ENCODE measurements around the gene CMPK2. TPM values are rescaled to one million over a fixed set of nuclear protein-coding genes. Genes with fewer than 3 reads are reported as not detected.

The CMPK2 gene
- total RNA-seq, 2 donors from 2014 or later: 5.3 to 31.1 TPM

DNA sequence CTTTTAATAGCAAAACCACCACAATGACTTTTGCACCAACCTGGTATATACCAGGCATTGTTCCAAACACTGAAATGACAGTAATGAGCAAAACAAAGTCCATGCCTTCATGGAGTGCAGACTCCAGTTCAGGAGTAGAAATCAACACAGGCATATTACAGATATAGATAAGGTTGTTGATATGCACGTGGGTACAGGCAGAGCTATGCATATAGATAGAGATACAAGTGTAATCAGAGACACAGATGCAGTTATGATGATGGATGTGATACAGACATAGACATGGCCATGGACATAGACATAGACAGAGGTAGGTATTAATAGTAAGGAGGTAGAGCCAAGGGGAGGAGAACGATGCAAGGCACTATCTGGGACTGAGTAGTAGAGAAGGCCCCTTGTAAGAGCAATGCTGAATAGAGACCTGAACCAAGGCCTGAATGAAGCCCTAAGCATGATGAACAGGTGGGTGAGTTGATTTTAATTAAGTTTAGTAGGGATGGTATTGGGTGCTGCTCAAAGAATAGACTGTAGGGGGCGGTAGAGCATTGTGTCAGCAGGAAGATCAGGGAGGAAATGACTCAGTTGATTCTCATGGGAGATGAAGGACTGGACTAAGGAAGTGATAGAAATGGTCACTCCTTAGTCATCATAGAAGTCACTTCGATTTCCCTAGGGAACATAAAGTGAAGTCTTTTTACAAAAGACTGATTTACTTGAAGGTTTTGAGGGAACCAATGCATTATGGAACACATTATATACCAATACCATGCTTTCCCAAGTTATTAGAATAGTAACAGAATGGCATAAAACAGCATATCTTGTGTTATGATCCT is 39.4 kb downstream of the CMPK2 start:
- DNase-seq (ENCODE audit: low spot score) (no peak), ATAC-seq (ENCODE audit: insufficient number of reproducible peaks, low FRiP score, low read depth) (no peak)
- peaks cover 0 to 4% of the 10 kb centered on the region in 2 donors for H3K4me1 ChIP-seq (ENCODE audit: control insufficient read depth in 1 of 2, low read depth in 2 of 2)
- H3K36me3 ChIP-seq: no peaks in the 10 kb centered on the region
- H3K27ac ChIP-seq: no peak overlapping the region
- H3K9me3 ChIP-seq: peaks cover 4% of the 10 kb centered on the region
- no peak overlapping the region for H3K4me3 ChIP-seq
- no peaks in the 10 kb centered on the region for H3K27me3 ChIP-seq (replicated peaks; ENCODE audit: insufficient read depth)
- peak; percentile 33 for TF ChIP-seq CTCF (IDR thresholded peaks at IDR 0.05)

DNA sequence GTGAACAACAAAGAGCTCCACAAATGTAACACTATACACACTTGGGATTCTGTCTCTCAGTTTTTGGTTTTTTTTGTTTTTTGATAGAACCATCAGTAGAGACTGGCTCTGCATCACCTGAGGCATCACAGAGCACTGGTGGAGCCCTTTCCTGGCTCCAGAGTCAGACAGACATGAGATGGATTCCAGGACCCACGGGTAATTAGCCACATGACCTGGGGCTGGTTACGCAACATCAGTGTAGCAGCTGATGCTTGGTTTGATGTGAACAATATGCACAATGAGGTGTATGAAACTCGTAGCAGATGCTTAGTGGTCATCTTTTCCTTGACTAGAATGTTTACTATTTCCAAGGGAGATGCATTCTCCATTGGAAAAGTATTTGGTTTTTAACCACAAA is 40.7 kb downstream of the CMPK2 start:
- H3K27me3 ChIP-seq (replicated peaks; ENCODE audit: insufficient read depth): no peaks in the 10 kb centered on the region
- H3K36me3 ChIP-seq: no peaks in the 10 kb centered on the region
- ATAC-seq (ENCODE audit: insufficient number of reproducible peaks, low FRiP score, low read depth) (no peak), DNase-seq (ENCODE audit: low spot score) (no peak)
- peaks cover 0 to 4% of the 10 kb centered on the region in 2 donors for H3K4me1 ChIP-seq (ENCODE audit: control insufficient read depth in 1 of 2, low read depth in 2 of 2)
- H3K27ac ChIP-seq: no peak overlapping the region
- no peaks in the 10 kb centered on the region for H3K9me3 ChIP-seq
- H3K4me3 ChIP-seq: no peak overlapping the region
- TF ChIP-seq CTCF (IDR thresholded peaks at IDR 0.05): no peak

DNA sequence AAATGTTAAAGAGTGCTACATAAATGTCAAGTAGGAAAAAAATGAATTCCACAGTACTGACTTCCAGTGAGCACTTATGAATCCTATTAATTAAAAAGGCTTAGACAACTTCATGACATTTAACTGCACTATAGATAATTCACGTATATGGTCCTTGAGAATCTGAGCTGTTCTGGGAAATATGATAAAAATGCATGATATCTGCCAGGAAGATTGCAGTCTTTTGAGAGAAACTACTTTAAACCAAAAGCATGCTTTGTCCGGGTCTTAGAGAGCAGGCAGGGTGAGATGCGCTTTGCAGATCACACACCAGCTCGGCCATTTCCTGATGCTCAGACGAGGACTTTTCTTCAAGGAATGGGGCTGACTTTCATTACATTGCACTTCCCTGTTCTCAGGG is 42.6 kb downstream of the CMPK2 start:
- DNase-seq (ENCODE audit: low spot score): no peak

DNA sequence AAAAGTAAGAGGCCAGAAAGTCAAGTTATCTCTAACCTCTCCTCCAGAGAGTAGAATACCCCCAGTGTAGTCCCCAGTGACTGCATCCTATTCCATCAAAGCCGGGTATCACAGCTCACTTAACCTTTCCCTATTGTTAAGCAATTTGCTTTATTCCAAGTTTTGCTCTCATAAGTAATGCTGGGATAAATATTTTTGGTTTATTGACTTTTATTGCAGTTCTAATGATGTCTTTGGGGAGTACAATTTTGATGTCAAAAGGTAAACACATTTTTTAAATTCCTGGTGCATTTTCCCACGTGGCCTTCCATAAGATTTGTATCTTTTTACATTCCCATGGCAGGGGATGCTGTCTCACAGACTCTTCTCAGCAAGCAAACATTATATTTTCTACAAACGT is 43.3 kb downstream of the CMPK2 start:
- Histone ChIP-seq H3K27me3 (replicated peaks; ENCODE audit: insufficient read depth) (no peaks in the 10 kb centered on the region), H3K9me3 (no peaks in the 10 kb centered on the region), H3K4me1 (ENCODE audit: control insufficient read depth in 1 of 2, low read depth in 2 of 2) (no peaks in the 10 kb centered on the region), H3K27ac (no peak overlapping the region), H3K36me3 (no peaks in the 10 kb centered on the region), H3K4me3 (no peak overlapping the region)
- no peak for DNase-seq (ENCODE audit: low spot score)
- TF ChIP-seq CTCF (IDR thresholded peaks at IDR 0.05): no peak
- no peak for ATAC-seq (ENCODE audit: insufficient number of reproducible peaks, low FRiP score, low read depth)

More for the DNA sequence above, 42.6 kb downstream of the CMPK2 start:
- no peaks in the 10 kb centered on the region for H3K27me3 ChIP-seq (replicated peaks; ENCODE audit: insufficient read depth)
- no peak overlapping the region for H3K4me3 ChIP-seq
- H3K9me3 ChIP-seq: no peaks in the 10 kb centered on the region
- TF ChIP-seq CTCF (IDR thresholded peaks at IDR 0.05): no peak
- no peaks in the 10 kb centered on the region for H3K36me3 ChIP-seq
- peaks cover 0 to 4% of the 10 kb centered on the region in 2 donors for H3K4me1 ChIP-seq (ENCODE audit: control insufficient read depth in 1 of 2, low read depth in 2 of 2)
- ATAC-seq (ENCODE audit: insufficient number of reproducible peaks, low FRiP score, low read depth): no peak
- H3K27ac ChIP-seq: no peak overlapping the region

- Histone ChIP-seq H3K4me3 (no peak overlapping the region), H3K4me1 (ENCODE audit: control insufficient read depth in 1 of 2, low read depth in 2 of 2) (no peaks in the 10 kb centered on the region), H3K36me3 (no peaks in the 10 kb centered on the region), H3K27ac (no peak overlapping the region), H3K27me3 (replicated peaks; ENCODE audit: insufficient read depth) (no peaks in the 10 kb centered on the region), H3K9me3 (no peaks in the 10 kb centered on the region)
- TF ChIP-seq CTCF (IDR thresholded peaks at IDR 0.05): no peak
- no peak for ATAC-seq (ENCODE audit: insufficient number of reproducible peaks, low FRiP score, low read depth)
- no peak for DNase-seq (ENCODE audit: low spot score)
These were observed 44.7 kb downstream of the CMPK2 start for GRCh38 chr2:6820903-6821584.

Data from thoracic aorta (tissue), 2 donors.